Measurements from ENCODE around the gene MRPL4.
"Not testable (repeated sequence)": the region's sequence is repeated elsewhere in the genome, so short reads cannot be mapped to it uniquely, and the experiment has no call there.

Gene MRPL4

GRCh38 chr19:10237702-10238101, 14.3 kb upstream of the MRPL4 start:
- no CpG with 5 or more reads among the region's 6 CpGs for WGBS (ENCODE audit: extremely low coverage, insufficient coverage, low lambda C conversion rate)
- Histone ChIP-seq H3K4me3 (ENCODE audit: low read length) (no peak overlapping the region), H3K9ac (ENCODE audit: low read length) (no peak overlapping the region), H2BK120ac (ENCODE audit: low read depth, low read length) (no peak overlapping the region), H2BK5ac (ENCODE audit: low read length) (no peak overlapping the region), H3K36me3 (ENCODE audit: control insufficient read depth, insufficient read depth, low read length) (no peaks in the 10 kb centered on the region), H2BK15ac (replicated peaks; ENCODE audit: low read depth) (no peak overlapping the region), H3K4me1 (ENCODE audit: control insufficient read depth, low read depth, low read length) (no peaks in the 10 kb centered on the region), H3K4ac (ENCODE audit: low read depth, low read length) (no peak overlapping the region), H3K18ac (ENCODE audit: low read length) (no peak overlapping the region), H4K8ac (ENCODE audit: low read depth, low read length) (no peak overlapping the region), H3K56ac (ENCODE audit: low read length) (no peak overlapping the region), H2AK5ac (ENCODE audit: low read length) (no peak overlapping the region), H3K23ac (ENCODE audit: low read length) (no peak overlapping the region), H3K79me1 (ENCODE audit: low read length) (no peaks in the 10 kb centered on the region), H3K27ac (ENCODE audit: low read depth, low read length) (no peak overlapping the region), H3K27me3 (ENCODE audit: insufficient read depth, low read length, poor library complexity) (no peaks in the 10 kb centered on the region), H4K5ac (ENCODE audit: low read length) (no peak overlapping the region), H3K4me2 (ENCODE audit: low read length) (no peak overlapping the region), H3K79me2 (ENCODE audit: control insufficient read depth, insufficient read depth, low read length) (no peaks in the 10 kb centered on the region)
- no peak for DNase-seq

DNA sequence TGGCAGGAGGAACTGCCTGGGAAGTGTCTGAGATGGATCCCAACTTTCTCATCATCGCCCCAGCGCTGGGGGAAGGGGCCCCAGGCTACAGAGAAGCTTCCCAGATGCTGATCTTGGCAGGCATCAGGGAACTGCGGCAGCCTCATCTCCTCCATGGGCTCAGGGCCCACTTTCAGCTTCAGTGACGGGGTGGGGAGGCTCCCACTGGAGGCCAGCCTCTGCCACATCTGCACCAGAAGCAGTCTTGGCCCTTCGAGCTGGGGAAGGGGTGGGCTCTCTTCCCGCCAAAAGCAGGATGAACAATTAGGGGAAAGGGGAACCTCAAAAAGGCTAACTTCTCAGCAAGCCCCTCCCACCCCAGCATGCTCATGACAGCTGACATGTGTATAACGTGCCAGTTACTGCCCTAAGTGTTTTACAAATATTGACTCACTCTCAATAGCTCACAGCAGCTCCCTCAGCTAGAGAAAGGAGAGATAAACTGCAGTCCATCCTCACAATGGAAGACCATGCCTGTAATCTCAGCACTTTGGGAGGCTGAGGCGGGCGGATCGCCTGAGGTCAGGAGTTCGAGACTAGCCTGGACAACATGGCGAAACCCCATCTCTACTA, 13.7 kb upstream of the MRPL4 start:
- no peak overlapping the region for H2BK15ac ChIP-seq (replicated peaks; ENCODE audit: low read depth)
- H4K8ac ChIP-seq (ENCODE audit: low read depth, low read length), result no peak overlapping the region
- no peaks in the 10 kb centered on the region for H3K27me3 ChIP-seq (ENCODE audit: insufficient read depth, low read length, poor library complexity)
- H3K4me1 ChIP-seq (ENCODE audit: control insufficient read depth, low read depth, low read length), result no peaks in the 10 kb centered on the region
- no peak overlapping the region for H3K4me3 ChIP-seq (ENCODE audit: low read length)
- H3K18ac ChIP-seq (ENCODE audit: low read length), result no peak overlapping the region
- no peaks in the 10 kb centered on the region for H3K79me1 ChIP-seq (ENCODE audit: low read length)
- H2AK5ac ChIP-seq (ENCODE audit: low read length), result no peak overlapping the region
- H3K9ac ChIP-seq (ENCODE audit: low read length), result no peak overlapping the region
- no peaks in the 10 kb centered on the region for H3K79me2 ChIP-seq (ENCODE audit: control insufficient read depth, insufficient read depth, low read length)
- H2BK5ac ChIP-seq (ENCODE audit: low read length), result no peak overlapping the region
- no peak overlapping the region for H3K4ac ChIP-seq (ENCODE audit: low read depth, low read length)
- no peaks in the 10 kb centered on the region for H3K36me3 ChIP-seq (ENCODE audit: control insufficient read depth, insufficient read depth, low read length)
- WGBS (ENCODE audit: extremely low coverage, insufficient coverage, low lambda C conversion rate), result no CpG with 5 or more reads among the region's 12 CpGs
- DNase-seq, result no peak
- no peak overlapping the region for H4K5ac ChIP-seq (ENCODE audit: low read length)
- no peak overlapping the region for H2BK120ac ChIP-seq (ENCODE audit: low read depth, low read length)
- H3K27ac ChIP-seq (ENCODE audit: low read depth, low read length), result no peak overlapping the region
- H3K23ac ChIP-seq (ENCODE audit: low read length), result no peak overlapping the region
- no peak overlapping the region for H3K4me2 ChIP-seq (ENCODE audit: low read length)
- H3K56ac ChIP-seq (ENCODE audit: low read length), result no peak overlapping the region

DNA sequence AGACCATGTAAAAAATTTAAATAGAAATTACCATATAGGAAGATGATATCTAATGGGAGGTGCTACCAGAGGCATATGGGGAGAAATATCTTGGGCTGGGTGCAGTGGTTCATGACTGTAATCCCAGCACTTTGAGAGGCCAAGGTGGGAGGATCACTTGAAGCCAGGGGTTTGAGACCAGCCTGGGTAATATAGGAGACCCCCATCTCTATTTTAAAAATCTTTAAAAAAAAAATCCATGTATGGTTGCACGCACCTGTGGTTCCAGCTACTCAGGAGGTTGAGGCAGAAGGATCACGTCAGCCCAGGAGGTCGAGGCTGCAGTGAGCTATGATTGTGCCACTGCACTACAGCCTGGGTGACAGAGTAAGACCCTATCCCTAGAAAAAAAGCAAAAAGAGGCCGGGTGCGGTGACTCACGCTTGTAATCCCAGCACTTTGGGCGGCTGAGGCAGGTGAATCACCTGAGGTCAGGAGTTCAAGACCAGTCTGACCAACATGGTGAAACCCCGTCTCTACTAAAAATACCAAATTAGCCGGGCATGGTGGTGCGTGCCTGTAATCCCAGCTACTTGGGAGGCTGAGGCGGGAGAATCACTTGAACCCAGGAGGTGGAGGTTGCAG, 10.1 kb upstream of the MRPL4 start:
- H3K23ac ChIP-seq (ENCODE audit: low read length); H3K4me1 ChIP-seq (ENCODE audit: control insufficient read depth, low read depth, low read length); H4K5ac ChIP-seq (ENCODE audit: low read length); H3K36me3 ChIP-seq (ENCODE audit: control insufficient read depth, insufficient read depth, low read length); H3K4me3 ChIP-seq (ENCODE audit: low read length); H3K4me2 ChIP-seq (ENCODE audit: low read length); H3K56ac ChIP-seq (ENCODE audit: low read length); H2BK5ac ChIP-seq (ENCODE audit: low read length); H3K27me3 ChIP-seq (ENCODE audit: insufficient read depth, low read length, poor library complexity); H4K8ac ChIP-seq (ENCODE audit: low read depth, low read length); H2AK5ac ChIP-seq (ENCODE audit: low read length); H2BK120ac ChIP-seq (ENCODE audit: low read depth, low read length); H3K79me1 ChIP-seq (ENCODE audit: low read length); H3K9ac ChIP-seq (ENCODE audit: low read length); H3K4ac ChIP-seq (ENCODE audit: low read depth, low read length); H3K27ac ChIP-seq (ENCODE audit: low read depth, low read length); H3K79me2 ChIP-seq (ENCODE audit: control insufficient read depth, insufficient read depth, low read length); H2BK15ac ChIP-seq (replicated peaks; ENCODE audit: low read depth); DNase-seq; H3K18ac ChIP-seq (ENCODE audit: low read length): not testable (repeated sequence)
- no CpG with 5 or more reads among the region's 11 CpGs for whole genome bisulfite sequencing (ENCODE audit: extremely low coverage, insufficient coverage, low lambda C conversion rate)

- H3K27me3 ChIP-seq (ENCODE audit: insufficient read depth, low read length, poor library complexity), result no peaks in the 10 kb centered on the region
- H3K9ac ChIP-seq (ENCODE audit: low read length), result no peak overlapping the region
- WGBS (ENCODE audit: extremely low coverage, insufficient coverage, low lambda C conversion rate), result no CpG with 5 or more reads among the region's 7 CpGs
- no peak overlapping the region for H3K4me2 ChIP-seq (ENCODE audit: low read length)
- no peak overlapping the region for H2AK5ac ChIP-seq (ENCODE audit: low read length)
- H2BK15ac ChIP-seq (replicated peaks; ENCODE audit: low read depth), result no peak overlapping the region
- H4K5ac ChIP-seq (ENCODE audit: low read length), result no peak overlapping the region
- H3K79me1 ChIP-seq (ENCODE audit: low read length), result no peaks in the 10 kb centered on the region
- no peak for DNase-seq
- no peak overlapping the region for H2BK5ac ChIP-seq (ENCODE audit: low read length)
- no peaks in the 10 kb centered on the region for H3K36me3 ChIP-seq (ENCODE audit: control insufficient read depth, insufficient read depth, low read length)
- H3K4ac ChIP-seq (ENCODE audit: low read depth, low read length), result no peak overlapping the region
- H3K4me3 ChIP-seq (ENCODE audit: low read length), result no peak overlapping the region
- H3K79me2 ChIP-seq (ENCODE audit: control insufficient read depth, insufficient read depth, low read length), result no peaks in the 10 kb centered on the region
- H4K8ac ChIP-seq (ENCODE audit: low read depth, low read length), result no peak overlapping the region
- H3K56ac ChIP-seq (ENCODE audit: low read length), result no peak overlapping the region
- H3K27ac ChIP-seq (ENCODE audit: low read depth, low read length), result no peak overlapping the region
- H3K4me1 ChIP-seq (ENCODE audit: control insufficient read depth, low read depth, low read length), result no peaks in the 10 kb centered on the region
- no peak overlapping the region for H2BK120ac ChIP-seq (ENCODE audit: low read depth, low read length)
- H3K18ac ChIP-seq (ENCODE audit: low read length), result no peak overlapping the region
- no peak overlapping the region for H3K23ac ChIP-seq (ENCODE audit: low read length)
Measured at GRCh38 chr19:10243606-10244005, 8.4 kb upstream of the MRPL4 start.

- WGBS (ENCODE audit: extremely low coverage, insufficient coverage, low lambda C conversion rate), result no CpG with 5 or more reads among the region's 9 CpGs
- no peak overlapping the region for H3K27ac ChIP-seq (ENCODE audit: low read depth, low read length)
- H2AK5ac ChIP-seq (ENCODE audit: low read length), result no peak overlapping the region
- no peak overlapping the region for H2BK15ac ChIP-seq (replicated peaks; ENCODE audit: low read depth)
- no peak overlapping the region for H3K4ac ChIP-seq (ENCODE audit: low read depth, low read length)
- no peaks in the 10 kb centered on the region for H3K79me2 ChIP-seq (ENCODE audit: control insufficient read depth, insufficient read depth, low read length)
- H3K4me1 ChIP-seq (ENCODE audit: control insufficient read depth, low read depth, low read length), result no peaks in the 10 kb centered on the region
- H3K27me3 ChIP-seq (ENCODE audit: insufficient read depth, low read length, poor library complexity), result no peaks in the 10 kb centered on the region
- no peak overlapping the region for H3K18ac ChIP-seq (ENCODE audit: low read length)
- no peak overlapping the region for H3K4me3 ChIP-seq (ENCODE audit: low read length)
- no peak overlapping the region for H3K9ac ChIP-seq (ENCODE audit: low read length)
- no peak overlapping the region for H3K4me2 ChIP-seq (ENCODE audit: low read length)
- DNase-seq, result no peak
- H2BK120ac ChIP-seq (ENCODE audit: low read depth, low read length), result no peak overlapping the region
- no peak overlapping the region for H3K23ac ChIP-seq (ENCODE audit: low read length)
- H2BK5ac ChIP-seq (ENCODE audit: low read length), result no peak overlapping the region
- H3K36me3 ChIP-seq (ENCODE audit: control insufficient read depth, insufficient read depth, low read length), result no peaks in the 10 kb centered on the region
- H4K8ac ChIP-seq (ENCODE audit: low read depth, low read length), result no peak overlapping the region
- H3K79me1 ChIP-seq (ENCODE audit: low read length), result no peaks in the 10 kb centered on the region
- H4K5ac ChIP-seq (ENCODE audit: low read length), result no peak overlapping the region
- H3K56ac ChIP-seq (ENCODE audit: low read length), result no peak overlapping the region
Measured at GRCh38 chr19:10245189-10245939, 6.7 kb upstream of the MRPL4 start.
